ENCODE data around the gene RDH13.

GRCh38 chr19:55101261-55101660, 38.3 kb upstream of the RDH13 start:
- no peak for TF ChIP-seq EP300 (IDR thresholded peaks at IDR 0.05)
- TF ChIP-seq, protein P1, sequence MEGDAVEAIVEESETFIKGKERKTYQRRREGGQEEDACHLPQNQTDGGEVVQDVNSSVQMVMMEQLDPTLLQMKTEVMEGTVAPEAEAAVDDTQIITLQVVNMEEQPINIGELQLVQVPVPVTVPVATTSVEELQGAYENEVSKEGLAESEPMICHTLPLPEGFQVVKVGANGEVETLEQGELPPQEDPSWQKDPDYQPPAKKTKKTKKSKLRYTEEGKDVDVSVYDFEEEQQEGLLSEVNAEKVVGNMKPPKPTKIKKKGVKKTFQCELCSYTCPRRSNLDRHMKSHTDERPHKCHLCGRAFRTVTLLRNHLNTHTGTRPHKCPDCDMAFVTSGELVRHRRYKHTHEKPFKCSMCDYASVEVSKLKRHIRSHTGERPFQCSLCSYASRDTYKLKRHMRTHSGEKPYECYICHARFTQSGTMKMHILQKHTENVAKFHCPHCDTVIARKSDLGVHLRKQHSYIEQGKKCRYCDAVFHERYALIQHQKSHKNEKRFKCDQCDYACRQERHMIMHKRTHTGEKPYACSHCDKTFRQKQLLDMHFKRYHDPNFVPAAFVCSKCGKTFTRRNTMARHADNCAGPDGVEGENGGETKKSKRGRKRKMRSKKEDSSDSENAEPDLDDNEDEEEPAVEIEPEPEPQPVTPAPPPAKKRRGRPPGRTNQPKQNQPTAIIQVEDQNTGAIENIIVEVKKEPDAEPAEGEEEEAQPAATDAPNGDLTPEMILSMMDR (IDR thresholded peaks at IDR 0.05), result no peak

Data from ovary (tissue), 3 donors.